ENCODE measurements around the gene PSMD12. TPM values are rescaled to one million over a fixed set of nuclear protein-coding genes. Genes with fewer than 3 reads are reported as not detected.
"Not testable (repeated sequence)": the region's sequence is repeated elsewhere in the genome, so short reads cannot be mapped to it uniquely, and the experiment has no call there.

PSMD12 gene
- total RNA-seq, 1 experiment from 2014 or later, result 84.4 TPM

DNA sequence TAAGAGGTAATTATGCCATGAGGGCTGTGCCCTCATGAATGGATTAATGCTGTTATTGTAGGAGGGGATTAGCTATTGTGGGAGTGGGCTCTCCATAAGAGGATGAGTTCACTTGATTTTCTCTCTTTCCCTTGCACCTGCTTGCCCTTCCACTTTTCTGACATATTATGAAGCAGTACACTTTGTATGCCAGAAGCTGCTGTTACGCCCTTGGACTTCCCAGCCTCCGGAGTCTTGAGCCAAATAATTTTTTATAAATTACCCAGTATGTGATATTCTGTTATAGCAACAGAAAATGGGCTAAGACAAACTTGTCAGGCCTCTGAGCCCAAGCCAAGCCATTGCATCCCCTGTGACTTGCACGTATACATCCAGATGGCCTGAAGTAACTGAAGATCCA, 38.4 kb downstream of the PSMD12 start:
- H3K27ac Mint-ChIP-seq (ENCODE audit: unreplicated experiment), result no peak overlapping the region
- peaks cover 9% of the 10 kb centered on the region; the same call in 1 of the 2 replicates for H3K4me1 ChIP-seq
- ChIA-PET POLR2A (no interaction called here), CTCF (no interaction called here)
- no peak overlapping the region for H3K4me3 Mint-ChIP-seq (ENCODE audit: unreplicated experiment)
- H3K27me3 Mint-ChIP-seq (ENCODE audit: insufficient read depth, unreplicated experiment), result no peaks in the 10 kb centered on the region
- BruUV-seq (replicated peaks), result no TSS peak
- no peaks in the 10 kb centered on the region for H3K36me3 ChIP-seq (ENCODE audit: control insufficient read depth, insufficient read depth, low read length)
- no peaks in the 10 kb centered on the region for H3K36me3 Mint-ChIP-seq (ENCODE audit: insufficient read depth, unreplicated experiment)
- no peaks in the 10 kb centered on the region for H3K27me3 ChIP-seq (replicated peaks; ENCODE audit: control insufficient read depth, insufficient read depth, low read length)
- no peak overlapping the region for H3K4me3 ChIP-seq (ENCODE audit: low read depth, low read length)
- TF ChIP-seq CTCF (IDR thresholded peaks at IDR 0.05; ENCODE audit: insufficient read depth in 1 of 2, low read depth in 1 of 2, low read length in 1 of 2, severe bottlenecking in 1 of 2, unreplicated experiment in 1 of 2), result no peak
- H3K4me1 Mint-ChIP-seq (ENCODE audit: low read depth, unreplicated experiment), result peaks cover 13% of the 10 kb centered on the region
- no peaks in the 10 kb centered on the region for H3K9me3 Mint-ChIP-seq (ENCODE audit: unreplicated experiment)
- H3K9me3 ChIP-seq, result no peaks in the 10 kb centered on the region
- no peak for DNase-seq
- intact Hi-C loops (cut with micrococcal nuclease; ENCODE audit: unreplicated experiment), result no loop called here

- H3K4me3 Mint-ChIP-seq (ENCODE audit: unreplicated experiment); H3K4me3 ChIP-seq (ENCODE audit: low read depth, low read length); intact Hi-C loops (cut with micrococcal nuclease; ENCODE audit: unreplicated experiment); H3K27me3 Mint-ChIP-seq (ENCODE audit: insufficient read depth, unreplicated experiment); DNase-seq; H3K9me3 ChIP-seq; H3K36me3 Mint-ChIP-seq (ENCODE audit: insufficient read depth, unreplicated experiment); H3K27me3 ChIP-seq (replicated peaks; ENCODE audit: control insufficient read depth, insufficient read depth, low read length); H3K36me3 ChIP-seq (ENCODE audit: control insufficient read depth, insufficient read depth, low read length); CTCF ChIA-PET; POLR2A ChIA-PET; H3K4me1 ChIP-seq; H3K9me3 Mint-ChIP-seq (ENCODE audit: unreplicated experiment); H3K27ac Mint-ChIP-seq (ENCODE audit: unreplicated experiment); BruUV-seq (replicated peaks): not testable (repeated sequence)
- peaks cover 10% of the 10 kb centered on the region for H3K4me1 Mint-ChIP-seq (ENCODE audit: low read depth, unreplicated experiment)
Observed at GRCh38 chr17:67326959-67327745, 39.2 kb downstream of the PSMD12 start.

GRCh38 chr17:67326440-67326839, 39.9 kb downstream of the PSMD12 start:
- Histone ChIP-seq H3K36me3 (ENCODE audit: control insufficient read depth, insufficient read depth, low read length) (no peaks in the 10 kb centered on the region), H3K9me3 (no peaks in the 10 kb centered on the region), H3K4me3 (ENCODE audit: low read depth, low read length) (no peak overlapping the region), H3K27me3 (replicated peaks; ENCODE audit: control insufficient read depth, insufficient read depth, low read length) (no peaks in the 10 kb centered on the region), H3K4me1 (peaks cover 6% of the 10 kb centered on the region; the same call in 1 of the 2 replicates)
- no peaks in the 10 kb centered on the region for H3K27me3 Mint-ChIP-seq (ENCODE audit: insufficient read depth, unreplicated experiment)
- no peaks in the 10 kb centered on the region for H3K36me3 Mint-ChIP-seq (ENCODE audit: insufficient read depth, unreplicated experiment)
- CTCF ChIA-PET, result no interaction called here
- BruUV-seq (replicated peaks), result no TSS peak
- no peak overlapping the region for H3K27ac Mint-ChIP-seq (ENCODE audit: unreplicated experiment)
- intact Hi-C loops (cut with micrococcal nuclease; ENCODE audit: unreplicated experiment), result no loop called here
- POLR2A ChIA-PET, result no interaction called here
- H3K4me3 Mint-ChIP-seq (ENCODE audit: unreplicated experiment), result no peak overlapping the region
- H3K9me3 Mint-ChIP-seq (ENCODE audit: unreplicated experiment), result no peaks in the 10 kb centered on the region
- peaks cover 7% of the 10 kb centered on the region for H3K4me1 Mint-ChIP-seq (ENCODE audit: low read depth, unreplicated experiment)
- no peak for DNase-seq
- no peak for TF ChIP-seq CTCF (IDR thresholded peaks at IDR 0.05; ENCODE audit: insufficient read depth in 1 of 2, low read depth in 1 of 2, low read length in 1 of 2, severe bottlenecking in 1 of 2, unreplicated experiment in 1 of 2)
